Measurements from ENCODE around the gene ZBTB40. TPM values are rescaled to one million over a fixed set of nuclear protein-coding genes. Genes with fewer than 3 reads are reported as not detected.

The ZBTB40 gene
- total RNA-seq, 1 experiment from 2014 or later: 25.3 TPM

- Histone ChIP-seq H3K36me3 (ENCODE audit: insufficient read depth, low read length, poor library complexity, severe bottlenecking) (no peaks in the 10 kb centered on the region), H3K4me1 (ENCODE audit: insufficient read depth, low read length, poor library complexity, severe bottlenecking) (no peaks in the 10 kb centered on the region), H3K27me3 (replicated peaks; ENCODE audit: insufficient read depth, low read depth, low read length, poor library complexity) (no peaks in the 10 kb centered on the region), H3K4me3 (ENCODE audit: low read depth, low read length, poor library complexity, severe bottlenecking) (no peak overlapping the region), H3K9me3 (ENCODE audit: low read depth, low read length, poor library complexity, severe bottlenecking) (peaks cover 13% of the 10 kb centered on the region), H3K27ac (ENCODE audit: low read depth, low read length, poor library complexity, severe bottlenecking) (no peak overlapping the region)
- ChIA-PET POLR2A (ENCODE audit: low non-redundant PET) (no interaction called here), CTCF (no interaction called here)
- intact Hi-C loops (cut with micrococcal nuclease; ENCODE audit: unreplicated experiment): no loop called here
- no peak for TF ChIP-seq CTCF (conservative IDR thresholded peaks at IDR 0.05; ENCODE audit: low read depth, low read length)
- no peak for TF ChIP-seq EZH2 (IDR thresholded peaks at IDR 0.05; ENCODE audit: borderline replicate concordance, low read depth, low read length, poor library complexity, severe bottlenecking)
- DNase-seq (ENCODE audit: low spot score): no peak
- BruUV-seq (replicated peaks): no TSS peak
Measured at GRCh38 chr1:22578732-22579361, 127.2 kb downstream of the ZBTB40 start.

GRCh38 chr1:22579541-22580155 lies 128.0 kb downstream of the ZBTB40 start:
- CTCF ChIA-PET: no interaction called here
- no peaks in the 10 kb centered on the region for H3K36me3 ChIP-seq (ENCODE audit: insufficient read depth, low read length, poor library complexity, severe bottlenecking)
- H3K27ac ChIP-seq (ENCODE audit: low read depth, low read length, poor library complexity, severe bottlenecking): no peak overlapping the region
- H3K27me3 ChIP-seq (replicated peaks; ENCODE audit: insufficient read depth, low read depth, low read length, poor library complexity): no peaks in the 10 kb centered on the region
- POLR2A ChIA-PET (ENCODE audit: low non-redundant PET): interaction anchor here (0.6 kb wide), 1 partner anchor 130 kb away, joined by 3 read pairs; no protein-coding TSS in a partner anchor
- H3K4me3 ChIP-seq (ENCODE audit: low read depth, low read length, poor library complexity, severe bottlenecking): no peak overlapping the region
- BruUV-seq (replicated peaks): no TSS peak
- TF ChIP-seq CTCF (conservative IDR thresholded peaks at IDR 0.05; ENCODE audit: low read depth, low read length) (no peak), EZH2 (IDR thresholded peaks at IDR 0.05; ENCODE audit: borderline replicate concordance, low read depth, low read length, poor library complexity, severe bottlenecking) (no peak)
- no peaks in the 10 kb centered on the region for H3K4me1 ChIP-seq (ENCODE audit: insufficient read depth, low read length, poor library complexity, severe bottlenecking)
- no peak for DNase-seq (ENCODE audit: low spot score)
- intact Hi-C loops (cut with micrococcal nuclease; ENCODE audit: unreplicated experiment): no loop called here
- H3K9me3 ChIP-seq (ENCODE audit: low read depth, low read length, poor library complexity, severe bottlenecking): peaks cover 13% of the 10 kb centered on the region

Other genes with a start within 250 kb of the ZBTB40 start
- not detected in 2 replicates for gene EPHA8, start 111.6 kb downstream of the ZBTB40 start, total RNA-seq (2021)
- not detected in 2 replicates for gene C1QA, start 184.8 kb downstream of the ZBTB40 start, total RNA-seq (2021)
- not detected in 2 replicates for gene C1QC, start 191.8 kb downstream of the ZBTB40 start, total RNA-seq (2021)
- not detected in 2 replicates for gene C1QB, start 201.4 kb downstream of the ZBTB40 start, total RNA-seq (2021)